HCT116 (cell line): ENCODE measurements around the gene GGCX. TPM values are rescaled to one million over a fixed set of nuclear protein-coding genes. Genes with fewer than 3 reads are reported as not detected.

Source experiments
- ATAC-seq: fragments of 200-7000 bp; cut with Tn5 transposase; 2 replicates; pipeline ENCODE4 v1.9.1; 2020; ENCODE audit warnings: mild to moderate bottlenecking, moderate library complexity
- BruUV-seq: library from RNA; stranded (reverse); fragments of 400-500 nt; replicated peaks from 2 replicates; lab custom pipeline; 2021; lab: Mats Ljungman, UMichigan
- CTCF ChIA-PET: fragments of 300-600 bp; sonication (Branson Sonifier 250); formaldehyde crosslinking; loops from one replicate; lab custom pipeline; 2021; ENCODE audit warnings: antibody characterized with exemption; lab: Charles Lee
- POLR2A ChIA-PET: fragments of 300-600, 350-600 bp; sonication (Branson Sonifier 250); formaldehyde crosslinking; loops from one replicate; lab custom pipeline; 2021; ENCODE audit warnings: antibody characterized with exemption; lab: Charles Lee
- RAD21 ChIA-PET, 2 experiments: fragments of 300-600 bp; sonication (Branson Sonifier 250); formaldehyde crosslinking; loops; one replicate each; lab custom pipeline; 2023; ENCODE audit warnings: low total read pairs in 2 of 2; ENCODE audit not compliant: uncharacterized antibody in 2 of 2, unreplicated experiment in 2 of 2, low non-redundant PET in 1 of 2; lab: Charles Lee
- DNase-seq: peaks from one replicate; pipeline ENCODE4 v3.0.0-alpha.2; 2010; ENCODE audit warnings: low read depth, low spot score
- H2AFZ ChIP-seq: fragments of 200-600 bp; shearing (Covaris generic), sonication (generic); 2 replicates; pipeline ENCODE4 v1.6.1; 2017; ENCODE audit warnings: low read depth, mixed run types, mixed read lengths, antibody characterized with exemption, low read length; ENCODE audit not compliant: poor library complexity, severe bottlenecking
- H3K27ac ChIP-seq: 2 replicates; pipeline ENCODE4 v1.5.1; 2012; ENCODE audit warnings: low read depth, low read length
- H3K27me3 ChIP-seq: fragments of 200-600 bp; sonication (generic); 2 replicates; pipeline ENCODE4 v1.6.1; 2016; ENCODE audit warnings: mixed run types, low read length, mixed read lengths; ENCODE audit not compliant: insufficient read depth
- H3K36me3 ChIP-seq, 2 experiments: fragments of 200-500 bp in 1 of 2; fragments of 200-600 bp in 1 of 2; sonication (Bioruptor generic) in 1 of 2; sonication (generic) in 1 of 2; 2 replicates each; pipeline versions ENCODE4 v1.5.1 to v1.6.1; 2014 to 2016; ENCODE audit warnings: low read length in 2 of 2, inconsistent platforms in 1 of 2, mixed read lengths in 1 of 2, mixed run types in 1 of 2; ENCODE audit not compliant: insufficient read depth in 2 of 2, control insufficient read depth in 1 of 2
- H3K4me1 ChIP-seq, 2 experiments: fragments of 200-600 bp in 1 of 2; sonication (generic) in 1 of 2; 2 replicates each; pipeline versions ENCODE4 v1.5.1 to v1.6.1; 2012 to 2017; ENCODE audit warnings: low read length in 2 of 2, inconsistent platforms in 1 of 2, mild to moderate bottlenecking in 1 of 2, mixed read lengths in 1 of 2, mixed run types in 1 of 2, moderate library complexity in 1 of 2; ENCODE audit not compliant: insufficient read depth in 2 of 2, control insufficient read depth in 1 of 2
- H3K4me2 ChIP-seq: fragments of 200-600 bp; sonication (generic); 2 replicates; pipeline ENCODE4 v1.6.1; 2017; ENCODE audit warnings: mixed run types, low read length, mixed read lengths
- H3K4me3 ChIP-seq, 2 experiments: fragments of 200-600 bp in 1 of 2; sonication (generic) in 1 of 2; replicated peaks in 1 of 2; 2 replicates each; pipeline ENCODE4 v1.5.1; 2011 to 2016; ENCODE audit warnings: low read length in 2 of 2, control low read depth in 1 of 2, low read depth in 1 of 2, mild to moderate bottlenecking in 1 of 2, mixed read lengths in 1 of 2, mixed run types in 1 of 2
- H3K79me2 ChIP-seq: fragments of 200-600 bp; sonication (generic); 2 replicates; pipeline ENCODE4 v1.6.1; 2017; ENCODE audit warnings: mild to moderate bottlenecking, mixed run types, low read length, moderate library complexity, mixed read lengths; ENCODE audit not compliant: insufficient read depth
- H3K9ac ChIP-seq: fragments of 200-600 bp; sonication (generic); 2 replicates; pipeline ENCODE4 v1.6.1; 2016; ENCODE audit warnings: low read length, mixed read lengths
- H3K9me2 ChIP-seq: fragments of 200-600 bp; sonication (generic), shearing (Covaris generic); 2 replicates; pipeline ENCODE4 v1.6.1; 2017; ENCODE audit warnings: mixed run types, mild to moderate bottlenecking, moderate library complexity; ENCODE audit not compliant: insufficient read depth
- H3K9me3 ChIP-seq, 2 experiments: fragments of 200-500 bp in 1 of 2; fragments of 200-600 bp in 1 of 2; sonication (Bioruptor generic) in 1 of 2; sonication (generic) in 1 of 2; 2 replicates each; pipeline ENCODE4 v1.6.1; 2014 to 2017; ENCODE audit warnings: low read length in 2 of 2, mixed read lengths in 2 of 2, inconsistent platforms in 1 of 2, low read depth in 1 of 2, mild to moderate bottlenecking in 1 of 2, mixed run types in 1 of 2, moderate library complexity in 1 of 2; ENCODE audit not compliant: control insufficient read depth in 1 of 2, insufficient read depth in 1 of 2
- H4K20me1 ChIP-seq: fragments of 200-600 bp; sonication (generic), shearing (Covaris generic); 2 replicates; pipeline ENCODE4 v1.6.1; 2017; ENCODE audit warnings: mixed run types, mild to moderate bottlenecking, moderate library complexity; ENCODE audit not compliant: insufficient read depth
- ATF3 ChIP-seq: IDR thresholded peaks from 2 replicates; pipeline ENCODE4 v1.6.1; 2012
- CBX3 ChIP-seq: IDR thresholded peaks from 2 replicates; pipeline ENCODE4 v1.6.1; 2012; ENCODE audit warnings: low read depth
- EGR1 ChIP-seq: IDR thresholded peaks from 2 replicates; pipeline ENCODE4 v1.6.1; 2012; ENCODE audit warnings: low read depth
- ELF1 ChIP-seq: IDR thresholded peaks from 2 replicates; pipeline ENCODE4 v1.6.1; 2012; ENCODE audit warnings: low read depth, borderline replicate concordance
- EZH2 ChIP-seq: fragments of 200-600 bp; sonication (generic); IDR thresholded peaks from 2 replicates; pipeline ENCODE4 v1.6.1; 2017; ENCODE audit warnings: antibody characterized with exemption, mixed run types
- JUND ChIP-seq: IDR thresholded peaks from 2 replicates; pipeline ENCODE4 v1.6.1; 2012
- POLR2A ChIP-seq: IDR thresholded peaks from 2 replicates; pipeline ENCODE4 v1.7.0; 2011; ENCODE audit warnings: borderline replicate concordance; ENCODE audit not compliant: insufficient read depth, insufficient read length; ENCODE audit errors: extremely low read depth
- POLR2AphosphoS5 ChIP-seq: IDR thresholded peaks from 2 replicates; pipeline ENCODE4 v1.6.1; 2011; ENCODE audit warnings: mild to moderate bottlenecking, low read depth, low read length, moderate library complexity
- YY1 ChIP-seq: IDR thresholded peaks from 2 replicates; pipeline ENCODE4 v1.6.1; 2011; ENCODE audit warnings: low read length, low read depth, moderate library complexity, mild to moderate bottlenecking; ENCODE audit not compliant: insufficient replicate concordance; ENCODE audit errors: extremely low read depth
- ZNF274 ChIP-seq: fragments of 200-500 bp; sonication (Bioruptor generic); IDR thresholded peaks from 2 replicates; pipeline ENCODE4 v1.6.1; 2014; ENCODE audit warnings: mild to moderate bottlenecking, low read depth, low read length, inconsistent platforms
- intact Hi-C: fragments of 100-400 bp; cut with micrococcal nuclease; formaldehyde crosslinking; loops from 2 replicates; pipeline ENCODE4 v1.10.0; 2022
- total RNA-seq: library from RNA; stranded (reverse); gene quantifications from one replicate; pipeline ENCODE4 v1.2.1, GENCODE V29; 2021; ENCODE audit not compliant: unreplicated experiment

GGCX gene
- total RNA-seq, 1 experiment from 2014 or later: 43.5 TPM

- Histone ChIP-seq H3K4me1 (peaks cover 14 to 54% of the 10 kb centered on the region in 2 experiments; a peak in 3 of 4 replicates), H3K4me3 (peak overlapping the region; percentile 84 to 94), H2AFZ (no peak overlapping the region), H4K20me1 (peaks cover 42% of the 10 kb centered on the region), H3K79me2 (peaks cover 65% of the 10 kb centered on the region), H3K27me3 (no peaks in the 10 kb centered on the region), H3K27ac (peak overlapping the region; percentile 99; the same call in 1 of the 2 replicates), H3K9me2 (no peaks in the 10 kb centered on the region), H3K9me3 (no peaks in the 10 kb centered on the region), H3K36me3 (peaks cover 39 to 57% of the 10 kb centered on the region in 2 experiments), H3K4me2 (peak overlapping the region; percentile 75), H3K9ac (peak overlapping the region; percentile 94)
- intact Hi-C loops: no loop called here
- no TSS peak for BruUV-seq
- ATAC-seq: no peak
- ChIA-PET POLR2A (interaction anchor here (0.6 to 15.3 kb wide), 9 partner anchors 9 to 117 kb away, joined by 3 to 236 read pairs (median 26); partner anchors contain the start of genes GGCX and SH2D6), CTCF (interaction anchor here (1.5 kb wide), 1 partner anchor 11 kb away, joined by 4 read pairs; no protein-coding TSS in a partner anchor), RAD21 (no interaction called here)
- TF ChIP-seq JUND (no peak), YY1 (no peak), ATF3 (no peak), EGR1 (no peak), CBX3 (no peak), EZH2 (no peak), ELF1 (no peak)
- no peak for DNase-seq
Measured at GRCh38 chr2:85541262-85541661, 20.0 kb downstream of the GGCX start.

GRCh38 chr2:85540133-85540648, 21.1 kb downstream of the GGCX start:
- ChIA-PET RAD21 (interaction anchor here (0.6 to 1.1 kb wide), 2 partner anchors 37 to 120 kb away, joined by 3 to 4 read pairs; partner anchors contain the start of gene VAMP8 (in 1 of the 2)), CTCF (interaction anchor here (1.5 to 2.1 kb wide), 3 partner anchors 12 to 126 kb away, joined by 4 to 17 read pairs (median 4); no protein-coding TSS in a partner anchor)
- peaks cover 36% of the 10 kb centered on the region for H4K20me1 ChIP-seq

More at GRCh38 chr2:85540133-85540648, 21.1 kb downstream of the GGCX start:
- H3K9me2 ChIP-seq: no peaks in the 10 kb centered on the region
- H3K9ac ChIP-seq: peak overlapping the region; percentile 94
- peak overlapping the region; percentile 99 for H3K27ac ChIP-seq
- TF ChIP-seq ZNF274 (no peak), POLR2AphosphoS5 (peak; percentile 27), POLR2A (no peak)
- no peaks in the 10 kb centered on the region for H3K27me3 ChIP-seq
- DNase-seq: no peak
- H3K4me1 ChIP-seq: peaks cover 14 to 46% of the 10 kb centered on the region in 2 experiments; a peak in 3 of 4 replicates
- H3K9me3 ChIP-seq: no peaks in the 10 kb centered on the region
- BruUV-seq: TSS peak; percentile 33
- peaks cover 65% of the 10 kb centered on the region for H3K79me2 ChIP-seq
- H3K4me3 ChIP-seq: peak overlapping the region; percentile 84 to 94
- H2AFZ ChIP-seq: no peak overlapping the region
- POLR2A ChIA-PET: interaction anchor here (0.6 to 15.3 kb wide), 18 partner anchors 9 to 186 kb away, joined by 3 to 236 read pairs (median 7); partner anchors contain the start of genes ELMOD3, GGCX, RETSAT and SH2D6
- peak overlapping the region; percentile 75 for H3K4me2 ChIP-seq
- intact Hi-C loops: no loop called here
- H3K36me3 ChIP-seq: peaks cover 35 to 53% of the 10 kb centered on the region in 2 experiments
- no peak for ATAC-seq
